Hepatic stellate cell (primary cell): ENCODE data around the gene NRXN3.

Source experiments
- DNase-seq: peaks from one replicate; pipeline ENCODE4 v3.0.0; 2011; ENCODE audit warnings: low spot score

Gene NRXN3

DNA sequence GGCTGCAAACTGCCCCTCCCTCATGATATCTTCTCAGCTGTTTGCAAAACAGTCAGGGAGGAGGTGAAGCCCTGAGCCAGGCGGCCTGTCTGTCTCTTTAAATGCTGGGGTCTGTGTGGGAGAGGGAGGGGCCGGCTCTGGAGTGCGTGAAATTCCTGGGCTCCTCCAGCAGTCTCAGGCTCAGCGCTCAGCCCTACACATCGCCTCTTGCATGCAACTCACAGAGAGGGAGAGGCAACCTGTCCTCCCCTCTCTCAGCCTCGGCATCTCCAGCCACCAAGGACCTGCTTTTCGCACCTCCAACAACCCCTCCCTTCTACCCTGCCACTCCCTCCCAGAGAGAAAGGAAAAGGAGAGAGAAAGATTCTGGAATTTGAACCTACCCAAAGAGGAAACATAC lies at the start of gene NRXN3:
NRXN3 (plus strand) TSS at position 171 of the 400 bp plus-strand sequence. CDS start 72,721 bp downstream, outside the sequence.
- no peak for DNase-seq

DNA sequence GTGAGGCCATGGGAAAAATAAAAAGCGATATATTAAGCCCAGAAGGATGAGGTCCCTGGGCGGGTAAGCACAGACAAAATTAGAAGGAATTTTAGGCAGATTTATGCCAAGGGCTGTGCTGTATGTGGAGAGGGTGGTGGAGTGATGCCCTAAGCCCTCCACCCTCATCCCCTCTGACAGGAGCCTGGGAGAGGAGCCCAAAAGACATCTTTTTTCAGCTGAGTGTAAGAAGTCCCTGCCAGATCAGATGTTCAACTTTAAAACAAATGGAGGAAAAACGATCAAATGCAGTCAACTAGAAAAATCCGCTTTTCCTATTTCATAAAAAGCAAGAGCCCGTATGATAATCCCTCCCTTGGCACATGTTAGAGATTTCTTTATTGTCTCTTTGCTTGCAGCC lies 47.7 kb upstream of the NRXN3 start:
- no peak for DNase-seq

DNA sequence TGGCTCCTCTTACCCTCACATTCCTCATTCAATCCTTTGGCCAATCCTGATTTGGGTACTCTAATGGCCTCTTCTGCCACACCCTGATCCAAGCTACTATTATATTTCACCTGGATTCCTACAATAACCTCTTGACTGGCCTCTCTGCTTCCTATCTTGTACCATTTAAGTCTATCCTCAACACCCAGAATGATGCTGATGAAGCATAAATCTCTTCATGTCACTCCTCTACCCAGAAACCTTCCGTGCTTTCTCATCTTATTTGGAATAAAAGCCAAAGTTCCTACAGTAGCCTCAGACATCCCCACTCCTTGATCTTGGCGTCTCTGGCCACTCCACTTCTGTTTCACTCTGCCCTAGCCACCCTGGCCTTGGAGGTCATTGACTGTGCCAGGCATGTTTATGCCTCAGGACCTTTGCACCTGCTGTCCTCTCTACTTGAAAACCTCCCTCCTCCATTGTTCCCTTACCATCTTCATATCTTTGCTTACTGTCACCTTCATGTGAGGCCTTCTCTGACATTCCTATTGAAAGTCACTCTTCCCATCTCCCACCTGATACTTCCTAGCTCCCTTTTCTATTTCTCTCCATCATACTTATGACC lies 46.4 kb upstream of the NRXN3 start:
- DNase-seq: no peak

DNA sequence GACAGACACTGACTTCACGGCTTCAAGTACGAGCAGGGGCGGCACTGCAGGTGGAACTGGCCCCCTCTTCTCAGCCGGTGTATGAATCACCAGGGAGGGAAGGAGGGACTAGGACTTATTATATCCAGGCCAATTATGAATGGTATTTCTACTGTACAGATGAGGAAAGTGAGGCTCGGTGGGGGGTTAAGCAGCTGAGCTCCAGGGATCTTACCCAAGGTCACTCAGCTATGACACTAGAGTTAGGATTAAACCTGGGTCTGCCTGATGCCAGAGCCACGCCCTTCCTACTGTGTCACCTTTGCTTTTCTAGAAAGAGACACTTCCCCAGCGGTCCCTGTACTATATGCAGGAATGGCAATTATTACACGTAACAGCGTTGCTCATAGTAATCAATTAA lies 42.2 kb upstream of the NRXN3 start:
- no peak for DNase-seq

DNA sequence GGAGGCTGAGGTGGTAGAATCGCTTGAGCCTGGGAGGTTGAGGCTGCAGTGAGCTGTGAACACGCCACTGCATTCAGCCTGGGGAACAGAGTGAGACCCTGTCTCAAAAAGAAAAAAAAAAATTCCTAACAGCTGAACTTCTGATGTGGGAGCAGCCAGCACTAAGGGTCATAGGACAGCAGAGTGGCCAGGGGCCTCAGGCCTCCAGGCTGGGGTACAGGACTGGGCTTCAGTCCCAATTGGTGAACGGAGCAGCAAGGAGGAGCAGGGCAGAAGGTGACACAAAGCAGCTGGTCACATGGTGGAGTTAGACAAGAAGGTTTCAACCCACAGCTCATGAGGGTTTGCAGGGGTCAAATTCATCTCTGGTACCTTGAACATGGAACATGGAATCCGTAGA lies 40.8 kb upstream of the NRXN3 start:
- no peak for DNase-seq

DNA sequence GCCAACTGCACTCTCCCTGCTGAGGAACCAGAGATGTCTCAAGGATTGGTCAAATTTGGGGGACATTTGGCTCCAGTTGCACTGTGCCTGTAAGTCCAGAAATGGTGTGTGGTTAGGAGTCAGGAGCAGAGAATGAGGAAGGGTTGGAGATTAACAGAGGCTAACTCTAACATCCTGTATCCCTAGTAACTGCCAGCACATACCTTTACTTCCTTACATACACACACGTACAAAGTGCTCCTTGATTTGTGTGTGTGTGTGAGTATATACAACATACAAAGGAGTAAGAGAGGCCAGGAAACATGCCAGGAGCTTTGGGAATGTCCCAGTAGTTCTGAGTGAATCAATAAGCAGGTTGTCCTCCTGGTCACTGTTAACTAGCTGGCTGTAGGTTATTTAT lies 39.8 kb upstream of the NRXN3 start:
- DNase-seq: no peak

DNA sequence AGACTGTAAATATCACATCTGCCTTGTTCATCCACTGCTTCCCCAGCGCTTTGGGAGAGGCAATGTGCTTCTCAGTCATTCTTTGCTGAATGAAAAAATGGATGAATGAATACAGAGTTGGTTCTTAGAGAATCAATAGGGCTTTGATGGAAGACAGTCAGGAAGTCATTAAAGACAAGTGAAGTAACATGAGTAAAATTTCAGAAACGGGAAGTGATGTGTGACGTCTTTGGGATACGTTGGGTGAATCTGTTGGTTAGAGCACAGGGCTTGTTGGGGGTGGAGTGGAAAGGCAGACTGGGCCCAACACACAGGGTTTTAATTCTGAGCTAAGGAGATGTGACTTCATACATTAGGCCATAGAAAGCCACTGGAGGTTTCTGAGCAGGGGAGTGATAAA lies 39.0 kb upstream of the NRXN3 start:
- no peak for DNase-seq

DNA sequence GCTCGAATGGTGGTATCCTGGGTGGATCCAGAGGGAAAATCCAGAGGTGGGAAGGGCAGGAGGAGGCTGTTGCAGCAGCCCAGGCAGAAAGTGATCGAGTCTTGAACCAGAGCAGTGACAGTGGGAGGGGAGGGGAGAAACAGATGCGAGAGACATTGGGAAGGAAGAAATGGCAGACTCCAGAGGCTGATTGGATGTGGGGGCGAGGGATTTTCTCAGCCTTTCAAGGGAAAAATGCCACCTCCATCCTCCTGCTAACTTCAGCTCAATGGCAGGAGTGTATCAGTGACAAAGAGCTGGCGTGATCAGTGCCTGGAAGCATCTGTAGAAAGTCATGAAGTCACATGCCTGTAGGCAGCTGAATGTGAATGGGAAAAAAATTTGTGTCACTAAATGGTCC lies 38.6 kb upstream of the NRXN3 start:
- DNase-seq: no peak

DNA sequence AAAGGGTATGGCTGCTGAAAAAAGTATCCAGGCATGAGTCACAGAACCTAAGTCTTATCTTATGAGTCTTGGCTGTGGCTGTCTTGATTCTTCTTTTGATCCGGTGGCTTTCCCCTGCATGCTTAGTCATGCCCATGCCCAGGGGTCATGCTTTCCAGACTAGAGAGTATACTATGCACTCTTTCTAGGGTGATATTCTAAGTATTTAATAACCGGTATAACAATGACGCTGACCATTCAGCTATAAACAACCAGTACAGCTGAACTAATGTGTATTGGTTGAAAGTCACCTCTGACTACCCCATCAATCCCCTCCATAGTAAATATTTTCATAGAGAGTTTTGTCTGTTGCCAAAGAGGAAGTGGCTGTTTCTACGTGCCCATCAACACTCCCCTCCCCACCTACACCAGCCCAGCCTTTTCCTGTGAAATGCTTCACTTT lies 34.7 kb upstream of the NRXN3 start:
- no peak for DNase-seq

DNA sequence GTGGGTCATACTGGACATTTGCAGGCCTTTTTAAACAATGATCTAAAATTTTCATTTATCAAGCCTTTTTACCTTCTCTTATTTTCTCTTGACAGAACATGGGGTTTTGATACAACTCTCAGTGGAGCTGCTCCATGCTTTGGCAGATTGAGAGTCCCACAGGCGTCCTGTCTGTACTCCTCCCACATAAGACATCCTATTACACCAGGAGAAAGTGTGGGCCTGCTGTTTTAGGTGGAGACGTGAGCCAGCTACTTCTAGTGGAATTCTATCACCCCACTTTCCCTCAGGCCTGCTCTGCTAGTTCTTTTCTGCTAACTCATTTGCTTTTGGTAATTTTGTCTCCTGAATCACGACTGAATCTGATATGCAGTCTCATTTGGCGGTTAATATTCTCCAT lies 33.5 kb upstream of the NRXN3 start:
- no peak for DNase-seq

DNA sequence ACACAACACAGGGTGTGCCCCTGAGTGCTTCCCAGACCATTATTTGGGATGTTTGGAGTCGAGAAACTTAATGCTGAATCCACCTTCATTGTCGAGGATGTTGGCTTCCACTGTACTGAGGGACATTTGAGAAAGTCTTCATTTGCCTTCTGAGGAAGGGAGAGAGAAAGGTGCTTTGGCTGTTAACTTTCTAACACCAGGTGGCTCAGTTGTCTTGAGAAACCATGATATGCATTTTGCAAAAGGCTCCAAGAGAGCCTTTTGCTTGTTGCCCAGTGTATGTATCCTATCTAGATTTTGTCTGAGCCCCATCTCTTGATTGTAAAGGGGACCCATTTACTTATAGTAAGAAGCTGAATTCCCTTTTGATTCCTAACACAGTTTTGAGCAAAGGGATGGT lies 28.6 kb upstream of the NRXN3 start:
- no peak for DNase-seq

DNA sequence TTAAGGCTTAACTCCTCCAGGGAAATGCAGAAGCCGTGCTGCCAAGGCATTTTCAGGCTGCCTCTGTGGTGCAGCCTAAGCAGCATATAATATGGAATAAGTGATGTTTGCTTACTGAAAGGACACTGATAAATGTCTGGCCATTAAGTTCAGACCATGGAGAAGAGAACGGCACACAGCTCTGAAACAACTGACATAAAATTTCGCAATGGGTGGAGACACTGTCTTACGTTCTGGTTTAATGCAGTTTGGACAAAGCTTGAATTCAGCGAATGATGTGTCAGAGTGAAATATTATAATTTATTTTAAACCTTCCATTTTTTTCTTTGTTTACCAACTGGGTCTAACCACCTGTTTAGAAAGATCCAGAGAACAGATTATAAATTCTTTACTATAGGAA lies 27.2 kb upstream of the NRXN3 start:
- no peak for DNase-seq

DNA sequence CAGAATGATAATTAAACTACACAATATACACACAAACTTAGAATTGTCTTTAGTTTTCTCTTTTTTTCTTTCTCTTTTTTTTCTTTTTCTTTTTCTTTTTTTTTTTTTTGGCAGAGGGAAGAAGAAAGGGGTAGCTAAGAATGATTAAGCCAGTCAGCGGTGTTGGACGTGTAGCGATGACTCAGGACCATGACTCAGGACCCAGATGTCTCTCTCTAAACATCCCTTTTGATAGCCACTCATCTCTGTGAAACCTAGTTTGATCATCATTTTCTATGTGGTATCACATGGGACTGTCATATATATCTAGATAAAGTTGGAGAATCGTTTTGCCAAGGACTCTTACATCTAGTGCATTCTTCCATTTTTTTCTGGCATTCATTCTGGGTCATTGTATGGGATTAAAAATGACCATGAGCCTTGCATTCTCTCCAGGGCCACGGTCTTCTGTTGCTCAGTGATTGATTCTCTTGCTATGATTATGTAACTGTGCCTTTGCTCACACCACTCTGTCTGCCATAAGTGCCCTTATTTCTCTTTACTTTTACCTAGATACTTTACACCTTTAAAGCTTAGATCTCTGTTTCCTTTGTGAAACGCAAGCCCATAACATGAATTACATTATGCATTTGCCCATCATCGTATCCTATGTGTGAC lies 26.6 kb upstream of the NRXN3 start:
- no peak for DNase-seq

DNA sequence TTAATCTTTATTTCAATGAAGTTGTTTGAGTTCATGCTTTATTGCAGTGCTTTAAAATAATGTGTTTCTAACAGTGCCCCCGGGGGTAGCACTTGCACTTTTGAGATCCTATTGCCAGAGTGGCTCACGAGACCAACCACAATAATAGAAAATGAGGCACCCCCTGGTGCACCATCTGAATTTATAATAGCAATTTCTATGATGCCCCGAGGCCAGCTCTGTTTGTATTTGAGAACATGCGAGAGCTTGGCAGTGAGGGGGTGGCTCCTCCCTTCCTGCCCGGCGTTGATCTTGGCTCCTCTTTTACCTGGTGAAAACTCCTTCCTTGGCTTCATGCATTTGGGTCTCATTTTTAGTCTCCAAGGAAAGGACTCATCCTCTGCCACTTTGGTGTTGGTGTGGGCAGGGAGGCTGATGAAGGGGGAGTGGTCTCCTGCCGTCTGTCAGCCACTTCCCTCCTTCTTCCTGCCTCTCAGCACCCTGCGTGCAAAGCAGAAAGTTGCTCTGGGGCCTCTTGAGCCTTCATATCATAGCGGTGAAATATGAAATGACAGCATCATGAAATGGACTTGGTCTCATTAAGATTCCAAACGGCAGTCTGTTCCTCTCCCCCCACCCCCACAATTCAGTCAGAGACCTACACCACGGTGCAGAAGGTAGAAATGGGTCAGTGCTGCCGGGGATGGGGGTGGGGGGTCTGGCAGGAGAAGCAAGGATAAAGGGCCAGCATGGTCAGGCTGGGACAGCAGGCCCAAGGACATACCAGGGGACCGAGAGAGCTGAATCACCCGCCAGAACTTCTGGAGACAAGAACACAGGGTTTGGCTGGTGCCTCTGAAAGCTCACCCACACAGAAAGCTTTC lies 17.7 kb upstream of the NRXN3 start:
- no peak for DNase-seq

DNA sequence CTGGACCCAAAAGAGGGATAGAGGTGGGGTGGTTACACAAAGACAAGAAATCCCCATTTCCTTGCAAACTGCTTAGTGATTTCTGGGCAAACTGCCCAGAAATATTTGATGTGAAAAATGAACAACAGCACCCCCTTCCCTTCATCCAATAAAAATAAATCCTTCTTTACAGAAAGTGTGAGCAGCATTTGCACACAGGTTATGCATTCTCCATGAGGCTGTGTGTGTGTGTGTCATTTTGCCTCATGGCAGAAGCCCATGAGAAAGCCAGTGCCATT lies 17.2 kb upstream of the NRXN3 start:
- no peak for DNase-seq

DNA sequence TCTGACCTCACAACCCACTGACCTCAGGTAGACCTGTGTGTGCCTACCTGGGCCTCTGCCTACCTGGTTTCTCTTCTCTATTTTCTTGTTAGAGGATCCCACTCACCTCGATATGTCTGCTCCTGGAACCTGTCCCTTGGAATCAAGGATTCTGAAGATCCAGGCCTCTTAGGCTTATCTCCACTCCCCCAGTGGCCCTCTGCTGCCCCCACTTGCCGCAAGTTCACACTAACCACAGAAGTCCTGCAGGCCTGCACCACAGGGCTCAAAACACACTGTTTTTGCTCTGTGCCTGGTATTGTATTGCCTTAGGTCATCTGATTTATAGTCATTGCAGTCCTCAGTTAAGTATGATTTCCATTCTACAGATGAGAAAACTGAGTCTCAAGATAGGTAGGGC lies 15.3 kb upstream of the NRXN3 start:
- no peak for DNase-seq

DNA sequence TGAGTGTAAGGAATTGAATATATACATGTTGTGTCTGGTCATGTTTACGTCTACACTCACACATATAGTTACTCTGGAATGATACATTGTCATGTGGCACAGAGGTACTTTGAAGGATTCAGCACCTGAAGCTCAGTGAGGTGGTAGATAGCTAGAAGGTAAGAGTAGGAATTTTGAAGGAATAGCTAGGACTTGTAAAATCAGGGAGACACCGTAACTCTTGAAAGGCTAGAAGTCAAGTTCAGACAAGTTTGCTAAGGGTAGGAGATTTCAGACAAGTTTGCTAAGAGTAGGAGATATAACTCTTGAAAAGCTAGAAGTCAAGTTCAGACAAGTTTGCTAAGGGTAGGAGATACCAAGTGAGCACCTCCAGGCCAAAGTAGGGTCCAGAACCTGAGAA lies 14.0 kb upstream of the NRXN3 start:
- no peak for DNase-seq

DNA sequence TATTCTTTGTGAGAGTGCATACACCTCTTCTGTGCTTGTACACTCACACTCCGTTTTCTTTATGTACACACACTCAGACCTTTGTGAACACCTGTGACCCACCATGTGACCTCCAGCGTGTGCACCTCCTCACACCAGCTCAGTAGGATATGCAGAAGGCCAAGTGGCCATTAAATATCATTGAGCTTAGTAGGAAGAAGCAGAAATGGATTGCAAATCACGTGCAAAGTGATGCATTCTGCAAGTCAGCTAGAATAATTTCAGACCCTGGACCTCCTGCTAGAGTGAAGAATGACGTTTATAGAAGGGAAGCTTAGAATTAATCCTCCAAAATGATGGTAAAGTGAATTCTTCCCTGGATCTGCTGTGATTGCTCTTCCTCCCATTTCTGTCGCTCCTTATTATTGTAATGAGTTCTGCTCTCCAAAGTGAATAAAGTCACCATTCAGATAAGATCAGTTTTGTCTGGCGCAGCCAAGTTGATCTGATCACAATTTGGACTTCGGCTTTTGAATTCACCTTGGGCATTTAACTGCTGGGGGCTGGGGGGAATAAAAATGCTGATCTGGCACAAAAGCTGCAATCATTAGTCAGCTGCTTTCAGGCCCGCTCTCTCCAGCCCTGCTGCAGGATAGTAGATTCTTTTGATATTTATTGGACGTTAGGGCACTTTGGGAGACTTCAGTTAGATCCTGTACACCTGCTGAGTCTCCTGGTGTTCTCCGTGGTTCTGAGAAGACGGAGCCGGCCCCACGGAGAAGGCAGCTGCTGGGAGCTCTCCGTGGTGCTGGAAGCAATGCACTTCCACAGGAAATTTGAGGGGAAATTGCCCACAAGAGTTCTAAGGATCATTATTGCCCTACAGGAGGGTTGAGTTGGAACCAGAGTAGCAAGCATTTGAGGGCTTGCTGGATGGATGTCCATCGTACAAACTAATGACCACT lies 12.4 kb upstream of the NRXN3 start:
- no peak for DNase-seq

DNA sequence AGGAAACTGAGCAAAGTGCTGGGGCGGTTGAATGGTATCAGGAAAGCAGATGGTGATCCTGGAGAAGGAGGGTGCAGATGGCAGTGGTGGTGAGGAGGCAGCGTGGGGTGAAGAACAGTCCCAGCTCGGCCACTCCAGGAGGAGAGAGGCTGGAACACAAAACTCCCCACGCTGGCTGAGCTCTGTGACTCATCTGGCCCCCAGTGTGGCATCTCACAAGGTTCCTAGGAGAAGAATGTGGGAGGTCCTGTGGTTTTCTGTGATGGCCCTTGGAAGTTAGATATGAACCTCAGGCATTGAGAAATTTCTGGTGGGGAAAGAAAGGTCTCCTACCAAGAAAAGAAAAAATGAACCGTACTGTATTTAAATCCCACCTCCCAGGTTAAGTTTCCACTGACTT lies 8.0 kb upstream of the NRXN3 start:
- DNase-seq: no peak

DNA sequence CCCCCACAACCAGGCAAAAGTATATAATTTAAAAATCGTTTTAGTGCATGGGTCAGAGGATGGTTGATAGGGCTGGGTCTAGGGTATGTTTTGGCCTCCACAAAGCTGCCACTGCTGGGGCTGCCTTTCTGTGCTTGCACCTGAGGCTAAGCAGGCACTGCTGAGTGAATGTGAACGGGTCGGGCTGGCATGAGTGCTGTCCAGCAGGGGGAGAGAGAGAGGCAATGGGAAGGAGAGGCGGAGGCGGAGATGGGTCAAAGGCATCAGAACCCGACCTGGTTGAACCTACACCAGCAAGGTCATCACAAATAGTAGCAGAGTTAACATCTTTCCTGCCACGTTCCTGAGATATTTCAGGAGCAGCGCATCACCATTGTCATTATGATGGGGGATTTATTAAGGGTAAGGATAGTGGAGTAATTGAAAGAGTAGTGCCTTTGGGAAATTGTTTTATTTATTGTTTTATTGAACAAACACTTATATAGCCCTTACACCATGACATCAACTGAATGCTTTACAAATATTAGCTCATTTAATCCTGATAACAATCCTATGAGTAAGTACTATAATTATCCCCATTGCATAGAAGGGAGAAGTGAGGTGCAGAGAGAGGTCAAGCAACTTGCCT lies 5.8 kb upstream of the NRXN3 start:
- DNase-seq: no peak

DNA sequence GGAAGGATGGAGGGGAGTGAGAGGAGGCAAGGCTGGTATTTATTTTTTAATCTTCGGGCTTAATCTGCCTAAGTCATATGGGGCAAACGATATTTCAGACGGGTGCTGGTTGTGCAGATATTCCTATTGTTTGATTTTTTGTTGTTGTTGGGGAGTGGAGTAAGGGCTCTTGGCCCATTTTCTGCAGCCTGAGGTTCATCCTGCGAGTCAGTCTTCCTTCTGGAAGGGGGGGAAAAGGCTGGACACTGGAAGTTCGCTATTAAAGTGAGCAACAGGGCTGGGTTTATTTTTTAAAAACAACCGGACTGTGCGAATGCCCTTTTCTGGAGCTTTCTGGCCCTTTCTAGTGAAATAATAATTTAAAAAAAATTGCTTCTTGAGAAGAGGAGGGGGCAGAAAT lies 2.3 kb downstream of the NRXN3 start:
- DNase-seq: no peak
